Endothelial cell of umbilical vein (primary cell): ENCODE measurements around the gene UQCRHL. TPM values are rescaled to one million over a fixed set of nuclear protein-coding genes. Genes with fewer than 3 reads are reported as not detected.
A peak's percentile ranks its signal among the peaks of the same experiment; 100 is the strongest.

Experiments used
- BruUV-seq: library from RNA; stranded (reverse); fragments of 400-500 nt; replicated peaks from 2 replicates; lab custom pipeline; 2021; lab: Mats Ljungman, UMichigan
- CTCF ChIA-PET: fragments of 300-600, 350-600 bp; sonication (Branson Sonifier 250); formaldehyde crosslinking; loops from one replicate; lab custom pipeline; 2021; ENCODE audit warnings: antibody characterized with exemption, inconsistent platforms; lab: Charles Lee
- POLR2A ChIA-PET: fragments of 300-600, 350-600 bp; sonication (Branson Sonifier 250); formaldehyde crosslinking; loops from one replicate; lab custom pipeline; 2021; ENCODE audit warnings: antibody characterized with exemption, inconsistent platforms; lab: Charles Lee
- DNase-seq: peaks from one replicate; pipeline ENCODE4 v3.0.0-alpha.2; 2011; ENCODE audit warnings: low read depth, low spot score
- FAIRE-seq: peaks from 2 replicates; lab custom pipeline; 2011; peaks lifted over from hg19 to GRCh38; lab: Jason Lieb, UNC
- H2AFZ ChIP-seq: 2 replicates; pipeline ENCODE4 v1.6.0; 2012; ENCODE audit warnings: low read depth, low read length, control low read depth, inconsistent platforms
- H3K27ac ChIP-seq: 2 replicates; pipeline ENCODE4 v1.5.1; 2011; ENCODE audit warnings: low read depth, mild to moderate bottlenecking, control low read depth, low read length, moderate library complexity; ENCODE audit not compliant: insufficient read depth
- H3K27me3 ChIP-seq, 2 experiments: 2 replicates each; pipeline versions ENCODE4 v1.6.0 to v1.6.1; 2011; ENCODE audit warnings: low read length in 2 of 2, mixed read lengths in 1 of 2; ENCODE audit not compliant: control insufficient read depth in 2 of 2, insufficient read depth in 2 of 2
- H3K36me3 ChIP-seq, 2 experiments: 2 replicates in 1 of 2; 3 replicates in 1 of 2; pipeline ENCODE4 v1.5.1; 2011; ENCODE audit warnings: low read length in 2 of 2, mild to moderate bottlenecking in 1 of 2, moderate library complexity in 1 of 2; ENCODE audit not compliant: control insufficient read depth in 2 of 2, insufficient read depth in 2 of 2; ENCODE audit errors: extremely low read depth in 1 of 2
- H3K4me1 ChIP-seq: 3 replicates; pipeline ENCODE4 v1.5.1; 2011; ENCODE audit warnings: mild to moderate bottlenecking, low read length; ENCODE audit not compliant: control insufficient read depth, insufficient read depth; ENCODE audit errors: extremely low read depth
- H3K4me2 ChIP-seq: 2 replicates; pipeline ENCODE4 v1.6.1; 2011; ENCODE audit warnings: low read length, control low read depth, mixed read lengths; ENCODE audit not compliant: insufficient read depth
- H3K4me3 ChIP-seq, 3 experiments: fragments of 200-600 bp in 1 of 3; sonication (generic), shearing (Covaris generic) in 1 of 3; replicated peaks in 1 of 3; 2 replicates each; pipeline ENCODE4 v1.5.1; 2011 to 2016; ENCODE audit warnings: control low read depth in 3 of 3, low read length in 3 of 3, mild to moderate bottlenecking in 2 of 3, inconsistent platforms in 1 of 3, low read depth in 1 of 3, moderate library complexity in 1 of 3; ENCODE audit not compliant: insufficient read depth in 1 of 3
- H3K79me2 ChIP-seq: 2 replicates; pipeline ENCODE4 v1.6.0; 2012; ENCODE audit warnings: low read length, inconsistent platforms; ENCODE audit not compliant: control insufficient read depth, insufficient read depth
- H3K9ac ChIP-seq: replicated peaks from 2 replicates; pipeline ENCODE3; 2011; ENCODE audit warnings: low read length, control low read depth; ENCODE audit not compliant: insufficient read depth; ENCODE audit errors: extremely low read depth
- H3K9me1 ChIP-seq: replicated peaks from 3 replicates; pipeline ENCODE4 v1.6.0; 2011; ENCODE audit warnings: mild to moderate bottlenecking, low read length; ENCODE audit not compliant: control insufficient read depth, insufficient read depth; ENCODE audit errors: extremely low read depth
- H3K9me3 ChIP-seq: replicated peaks from 2 replicates; pipeline ENCODE4 v1.5.1; 2012; ENCODE audit warnings: low read length, inconsistent platforms; ENCODE audit not compliant: control insufficient read depth, insufficient read depth
- H4K20me1 ChIP-seq: replicated peaks from 2 replicates; pipeline ENCODE3; 2011; ENCODE audit warnings: mild to moderate bottlenecking, low read length; ENCODE audit not compliant: control insufficient read depth, insufficient read depth; ENCODE audit errors: extremely low read depth
- GATA2 ChIP-seq: IDR thresholded peaks from 2 replicates; pipeline ENCODE4 v1.7.0; 2011; ENCODE audit warnings: low read depth, mild to moderate bottlenecking, moderate library complexity, mixed read lengths, low read length; ENCODE audit not compliant: insufficient read length, insufficient read depth
- JUN ChIP-seq: IDR thresholded peaks from 2 replicates; pipeline ENCODE4 v1.6.1; 2011; ENCODE audit warnings: borderline replicate concordance, low read depth; ENCODE audit not compliant: insufficient read length, insufficient read depth
- MYC ChIP-seq: IDR thresholded peaks from one replicate; pipeline ENCODE4 v1.6.1; 2011; ENCODE audit warnings: mild to moderate bottlenecking, low read depth, low read length
- POLR2A ChIP-seq: IDR thresholded peaks from 2 replicates; pipeline ENCODE4 v1.6.1; 2012; ENCODE audit warnings: low read depth, mild to moderate bottlenecking, control low read depth, low read length
- POLR2AphosphoS5 ChIP-seq: IDR thresholded peaks from 2 replicates; pipeline ENCODE4 v1.6.1; 2012; ENCODE audit warnings: low read depth, mild to moderate bottlenecking, control low read depth, low read length, moderate library complexity; ENCODE audit not compliant: insufficient read depth
- dilution Hi-C: fragments of 300-500 bp; cut with MboI; formaldehyde crosslinking; loops from one replicate; pipeline ENCODE4 v1.15.0; 2019; ENCODE audit warnings: low sequenced_read_pairs; ENCODE audit not compliant: extremely low pct_ligation_motif_present
- intact Hi-C: fragments of 100-400 bp; cut with micrococcal nuclease; formaldehyde crosslinking; loops from one replicate; pipeline ENCODE4 v1.10.0; 2022
- polyA plus RNA-seq, 4 experiments: library from polyadenylated mRNA; depleted of rRNA in 3 of 4; stranded (reverse) in 3 of 4; unstranded in 1 of 4; fragments of >200 nt; gene quantifications; 2 replicates each; pipeline versions ENCODE4 v1.2.1 to v1.2.3, GENCODE V29; 2011 to 2012; ENCODE audit warnings: missing spikeins in 1 of 4
- total RNA-seq: library from RNA; stranded (reverse); gene quantifications from 2 replicates; pipeline ENCODE4 v1.2.3, GENCODE V29; 2021
- TF ChIP-seq, protein P1 (sequence below): IDR thresholded peaks from 2 replicates; pipeline ENCODE4 v1.6.1; 2011; ENCODE audit not compliant: insufficient read depth, insufficient read length

The UQCRHL gene
- total and polyA plus RNA-seq, 2 donors (not counting 3 experiments of a cell fraction or from before 2014, with no cell fraction given) = 0.92 to 1.4 TPM

DNA sequence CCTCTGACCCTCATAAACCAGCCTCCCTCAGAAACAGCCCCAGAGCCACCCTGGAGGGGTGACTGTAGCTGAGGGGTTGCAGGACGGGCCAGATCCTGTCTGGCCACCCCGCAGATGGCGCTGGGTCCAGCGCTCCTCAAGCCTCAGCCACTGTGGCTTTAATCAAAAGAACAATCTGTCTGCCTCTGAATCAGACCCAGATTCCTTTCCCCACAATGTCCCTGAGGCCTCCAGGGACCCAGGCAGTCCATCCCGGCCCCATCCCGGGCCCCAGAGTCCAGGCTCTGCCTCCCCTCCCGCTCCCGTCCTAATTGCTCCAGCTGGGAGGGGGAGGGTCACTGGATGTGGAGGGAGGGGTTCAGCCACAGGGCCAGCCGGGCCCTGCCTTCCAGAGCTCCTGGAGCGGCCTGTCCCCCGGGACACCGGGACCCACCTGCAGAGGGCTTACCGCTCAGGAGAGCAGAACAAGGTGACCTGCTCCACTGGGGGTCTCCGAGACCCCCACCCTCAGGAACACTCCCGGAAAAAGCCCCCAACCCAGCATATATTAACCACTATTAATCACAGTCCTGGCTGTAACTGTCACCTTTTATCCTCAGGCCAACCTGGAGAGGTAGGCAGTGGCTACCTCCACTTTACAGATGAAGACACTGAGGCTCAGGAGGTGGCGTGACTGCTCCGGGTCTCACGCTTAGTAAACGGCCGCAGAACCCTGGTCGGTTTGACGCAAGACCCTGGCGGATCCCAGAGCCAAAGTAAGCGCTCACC, 49.7 kb downstream of the UQCRHL start:
- peaks cover 0 to 2% of the 10 kb centered on the region in 2 experiments for H3K36me3 ChIP-seq
- peak overlapping the region; percentile 59 for H3K9ac ChIP-seq
- intact Hi-C loops = no loop called here
- H3K9me3 ChIP-seq = no peaks in the 10 kb centered on the region
- H3K9me1 ChIP-seq = no peaks in the 10 kb centered on the region
- DNase-seq (peak; percentile 46), FAIRE-seq (peak; percentile 70)
- peaks cover 44% of the 10 kb centered on the region for H3K4me1 ChIP-seq
- H2AFZ ChIP-seq = no peak overlapping the region
- no peaks in the 10 kb centered on the region for H4K20me1 ChIP-seq
- TF ChIP-seq MYC = no peak
- peak; percentile 25 for TF ChIP-seq POLR2A
- TF ChIP-seq, protein P1, sequence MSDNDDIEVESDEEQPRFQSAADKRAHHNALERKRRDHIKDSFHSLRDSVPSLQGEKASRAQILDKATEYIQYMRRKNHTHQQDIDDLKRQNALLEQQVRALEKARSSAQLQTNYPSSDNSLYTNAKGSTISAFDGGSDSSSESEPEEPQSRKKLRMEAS = no peak
- TF ChIP-seq POLR2AphosphoS5 = no peak
- peak; percentile 49 for TF ChIP-seq GATA2
- no peak for TF ChIP-seq JUN
- H3K79me2 ChIP-seq = peaks cover 42% of the 10 kb centered on the region
- H3K4me2 ChIP-seq = peak overlapping the region; percentile 62
- peak overlapping the region; percentile 4 to 99 (median 74) for H3K4me3 ChIP-seq
- ChIA-PET POLR2A (interaction anchor here (0.5 to 1.0 kb wide), 3 partner anchors 9 to 16 kb away, joined by 3 read pairs; no protein-coding TSS in a partner anchor), CTCF (interaction anchor here (2.2 kb wide), 1 partner anchor 17 kb away, joined by 15 read pairs; no protein-coding TSS in a partner anchor)
- no peaks in the 10 kb centered on the region for H3K27me3 ChIP-seq
- dilution Hi-C loops = no loop called here
- BruUV-seq = no TSS peak
- peak overlapping the region; percentile 73 for H3K27ac ChIP-seq

Other genes starting within 250 kb of the UQCRHL start
- 1.1 and 1.9 TPM in 2 replicates for gene AGMAT, start 222.6 kb downstream of the UQCRHL start, total RNA-seq
- gene AGMAT, start 222.6 kb downstream of the UQCRHL start, polyA plus RNA-seq = 0.22 and 0.39 TPM in 2 replicates
- gene DDI2, start 190.2 kb downstream of the UQCRHL start, total RNA-seq = 35.2 and 35.9 TPM in 2 replicates
- 4.6 and 5.4 TPM in 2 replicates for gene DDI2, start 190.2 kb downstream of the UQCRHL start, polyA plus RNA-seq
- gene PLEKHM2, start 123.3 kb downstream of the UQCRHL start, total RNA-seq = 67.5 and 71.5 TPM in 2 replicates
- gene PLEKHM2, start 123.3 kb downstream of the UQCRHL start, polyA plus RNA-seq = 59.1 and 60.6 TPM in 2 replicates
- gene SLC25A34, start 71.4 kb downstream of the UQCRHL start, total RNA-seq = 0.76 and 1.1 TPM in 2 replicates
- 0.90 and 1.4 TPM in 2 replicates for gene SLC25A34, start 71.4 kb downstream of the UQCRHL start, polyA plus RNA-seq
- not detected in 2 replicates for gene TMEM82, start 65.2 kb downstream of the UQCRHL start, total RNA-seq
- gene TMEM82, start 65.2 kb downstream of the UQCRHL start, polyA plus RNA-seq = not detected in 2 replicates
- 363 and 394 TPM in 2 replicates for gene FBLIM1, start 48.9 kb downstream of the UQCRHL start, total RNA-seq
- gene FBLIM1, start 48.9 kb downstream of the UQCRHL start, polyA plus RNA-seq = 414 and 436 TPM in 2 replicates
- 40.3 and 44.4 TPM in 2 replicates for gene SPEN, start 40.1 kb upstream of the UQCRHL start, total RNA-seq
- 9.3 and 10.2 TPM in 2 replicates for gene SPEN, start 40.1 kb upstream of the UQCRHL start, polyA plus RNA-seq
- gene ZBTB17, start 168.5 kb upstream of the UQCRHL start, total RNA-seq = 38.5 and 43.9 TPM in 2 replicates
- gene ZBTB17, start 168.5 kb upstream of the UQCRHL start, polyA plus RNA-seq = 72.7 and 76.2 TPM in 2 replicates
- not detected in 2 replicates for gene SRARP, start 196.6 kb upstream of the UQCRHL start, total RNA-seq
- gene SRARP, start 196.6 kb upstream of the UQCRHL start, polyA plus RNA-seq = not detected in 2 replicates
- not detected in 2 replicates for gene HSPB7, start 210.4 kb upstream of the UQCRHL start, total RNA-seq
- not detected in 2 replicates for gene HSPB7, start 210.4 kb upstream of the UQCRHL start, polyA plus RNA-seq
- not detected in 2 replicates for gene CLCNKA, start 214.4 kb upstream of the UQCRHL start, total RNA-seq
- not detected in 2 replicates for gene CLCNKA, start 214.4 kb upstream of the UQCRHL start, polyA plus RNA-seq
- gene CLCNKB, start 236.1 kb upstream of the UQCRHL start, total RNA-seq = not detected in 2 replicates
- 0.18 and 0.40 TPM in 2 replicates for gene CLCNKB, start 236.1 kb upstream of the UQCRHL start, polyA plus RNA-seq